ENCODE data around the gene ASB9. TPM values are rescaled to one million over a fixed set of nuclear protein-coding genes. Genes with fewer than 3 reads are reported as not detected.
"Not testable (repeated sequence)": the region's sequence is repeated elsewhere in the genome, so short reads cannot be mapped to it uniquely, and the experiment has no call there.

Gene ASB9
- total RNA-seq, 1 donor from 2014 or later, result not detected

DNA sequence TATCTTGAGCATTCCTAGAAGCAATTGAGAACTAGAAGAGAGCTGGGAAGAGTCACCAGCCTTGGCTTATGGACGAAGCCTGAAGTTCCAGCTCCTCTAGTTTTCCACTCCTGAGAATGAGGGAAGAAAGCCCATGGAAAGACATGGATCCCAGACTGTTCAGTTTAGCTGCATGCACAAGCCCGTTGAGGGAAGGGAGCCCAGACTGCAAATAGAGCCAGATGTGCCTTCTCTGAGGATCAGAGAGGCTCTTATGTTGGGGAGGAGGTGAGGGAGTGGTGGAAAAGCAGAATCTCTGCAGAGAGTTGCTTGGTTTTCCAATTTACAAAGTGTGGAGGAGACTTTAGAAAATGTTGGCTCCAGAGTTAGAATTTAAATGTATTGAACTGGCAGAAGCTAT lies 69.0 kb downstream of the ASB9 start:
- no peaks in the 10 kb centered on the region for H3K9me3 Mint-ChIP-seq (ENCODE audit: unreplicated experiment)
- no peaks in the 10 kb centered on the region for H3K36me3 Mint-ChIP-seq (ENCODE audit: unreplicated experiment)
- no peak overlapping the region for H3K4me3 Mint-ChIP-seq (ENCODE audit: unreplicated experiment)
- no peak for DNase-seq (ENCODE audit: extremely low spot score, unreplicated experiment)
- H3K4me1 Mint-ChIP-seq (ENCODE audit: unreplicated experiment), result no peaks in the 10 kb centered on the region
- H3K27me3 Mint-ChIP-seq (ENCODE audit: unreplicated experiment), result no peaks in the 10 kb centered on the region
- TF ChIP-seq, protein P1, sequence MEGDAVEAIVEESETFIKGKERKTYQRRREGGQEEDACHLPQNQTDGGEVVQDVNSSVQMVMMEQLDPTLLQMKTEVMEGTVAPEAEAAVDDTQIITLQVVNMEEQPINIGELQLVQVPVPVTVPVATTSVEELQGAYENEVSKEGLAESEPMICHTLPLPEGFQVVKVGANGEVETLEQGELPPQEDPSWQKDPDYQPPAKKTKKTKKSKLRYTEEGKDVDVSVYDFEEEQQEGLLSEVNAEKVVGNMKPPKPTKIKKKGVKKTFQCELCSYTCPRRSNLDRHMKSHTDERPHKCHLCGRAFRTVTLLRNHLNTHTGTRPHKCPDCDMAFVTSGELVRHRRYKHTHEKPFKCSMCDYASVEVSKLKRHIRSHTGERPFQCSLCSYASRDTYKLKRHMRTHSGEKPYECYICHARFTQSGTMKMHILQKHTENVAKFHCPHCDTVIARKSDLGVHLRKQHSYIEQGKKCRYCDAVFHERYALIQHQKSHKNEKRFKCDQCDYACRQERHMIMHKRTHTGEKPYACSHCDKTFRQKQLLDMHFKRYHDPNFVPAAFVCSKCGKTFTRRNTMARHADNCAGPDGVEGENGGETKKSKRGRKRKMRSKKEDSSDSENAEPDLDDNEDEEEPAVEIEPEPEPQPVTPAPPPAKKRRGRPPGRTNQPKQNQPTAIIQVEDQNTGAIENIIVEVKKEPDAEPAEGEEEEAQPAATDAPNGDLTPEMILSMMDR (IDR thresholded peaks at IDR 0.05), result no peak
- H3K27ac Mint-ChIP-seq (ENCODE audit: unreplicated experiment), result no peak overlapping the region

DNA sequence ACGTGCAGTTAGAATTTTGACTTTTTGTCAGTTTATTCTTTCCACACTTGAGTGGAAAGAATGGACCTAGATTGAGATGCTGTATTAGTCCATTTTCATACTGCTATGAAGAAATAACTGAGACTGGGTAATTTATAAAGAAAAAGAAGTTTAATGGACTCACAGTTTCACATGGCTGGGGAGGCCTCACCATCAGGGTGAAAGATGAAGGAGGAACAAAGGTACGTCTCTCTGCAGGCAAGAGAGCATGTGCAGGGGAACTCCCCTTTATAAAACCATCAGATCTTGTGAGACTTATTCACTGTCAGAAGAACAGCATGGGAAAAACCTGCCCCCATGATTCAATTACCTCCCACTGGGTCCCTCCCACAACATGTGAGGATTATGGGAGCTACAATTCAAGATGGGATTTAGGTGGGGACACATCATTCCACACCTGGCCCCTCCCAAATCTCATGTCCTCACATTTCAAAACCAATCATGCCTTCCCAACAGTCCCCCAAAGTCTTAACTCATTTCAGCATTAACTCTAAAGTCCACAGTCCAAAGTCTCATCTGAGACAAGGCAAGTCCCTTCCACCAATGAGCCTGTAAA lies 71.2 kb downstream of the ASB9 start:
- H3K27me3 Mint-ChIP-seq (ENCODE audit: unreplicated experiment), result not testable (repeated sequence)

GRCh38 chrX:15194146-15194545 lies 75.7 kb downstream of the ASB9 start:
- no peaks in the 10 kb centered on the region for H3K9me3 Mint-ChIP-seq (ENCODE audit: unreplicated experiment)
- H3K27me3 Mint-ChIP-seq (ENCODE audit: unreplicated experiment), result no peaks in the 10 kb centered on the region
- H3K4me3 Mint-ChIP-seq (ENCODE audit: unreplicated experiment), result no peak overlapping the region
- TF ChIP-seq, protein P1 (IDR thresholded peaks at IDR 0.05), result no peak
- H3K27ac Mint-ChIP-seq (ENCODE audit: unreplicated experiment), result no peak overlapping the region
- no peak for DNase-seq (ENCODE audit: extremely low spot score, unreplicated experiment)
- no peaks in the 10 kb centered on the region for H3K4me1 Mint-ChIP-seq (ENCODE audit: unreplicated experiment)
- no peaks in the 10 kb centered on the region for H3K36me3 Mint-ChIP-seq (ENCODE audit: unreplicated experiment)

More for the DNA sequence above, 71.2 kb downstream of the ASB9 start:
- not testable (repeated sequence) for H3K27ac Mint-ChIP-seq (ENCODE audit: unreplicated experiment); H3K4me3 Mint-ChIP-seq (ENCODE audit: unreplicated experiment); H3K4me1 Mint-ChIP-seq (ENCODE audit: unreplicated experiment); DNase-seq (ENCODE audit: extremely low spot score, unreplicated experiment); H3K9me3 Mint-ChIP-seq (ENCODE audit: unreplicated experiment); H3K36me3 Mint-ChIP-seq (ENCODE audit: unreplicated experiment)

Other genes starting within 250 kb of the ASB9 start
- gene ASB11, start 45.6 kb upstream of the ASB9 start, total RNA-seq, result not detected in 2 replicates
- gene PIGA, start 65.4 kb upstream of the ASB9 start, total RNA-seq, result 10.3 and 12.2 TPM in 2 replicates
- 0.27 TPM in 1 of 2 replicates, not detected in the other for gene VEGFD, start 114.3 kb upstream of the ASB9 start, total RNA-seq
- gene PIR, start 223.2 kb upstream of the ASB9 start, total RNA-seq, result 18.7 and 21.8 TPM in 2 replicates
- not detected in 2 replicates for gene BMX, start 230.7 kb upstream of the ASB9 start, total RNA-seq

All from osteocyte (in vitro differentiated cells).